MM.1S (cell line): ENCODE measurements around the gene YEATS2.

Source experiments
- DNase-seq: peaks from one replicate; pipeline ENCODE4 v3.0.0-alpha.2; 2015
- H2AFZ ChIP-seq: fragments of 300-600 bp; sonication (generic); 2 replicates; pipeline ENCODE4 v1.6.0; 2016; ENCODE audit warnings: antibody characterized with exemption, low read length
- H3F3A ChIP-seq: fragments of 300-600 bp; sonication (generic); 2 replicates; pipeline ENCODE4 v1.6.1; 2016; ENCODE audit warnings: mild to moderate bottlenecking, antibody characterized with exemption, low read length, moderate library complexity, mixed read lengths; ENCODE audit not compliant: insufficient read depth
- H3K27ac ChIP-seq: fragments of 300-600 bp; sonication (generic); 2 replicates; pipeline ENCODE4 v1.5.1; 2016; ENCODE audit warnings: mild to moderate bottlenecking, low read length
- H3K27me3 ChIP-seq: fragments of 300-600 bp; sonication (generic); replicated peaks from 2 replicates; pipeline ENCODE4 v1.6.0; 2016; ENCODE audit warnings: low read length; ENCODE audit not compliant: insufficient read depth
- H3K36me3 ChIP-seq: fragments of 300-600 bp; sonication (generic); replicated peaks from 2 replicates; pipeline ENCODE4 v1.6.1; 2016; ENCODE audit warnings: mild to moderate bottlenecking, low read length, mixed read lengths; ENCODE audit not compliant: insufficient read depth
- H3K4me1 ChIP-seq: fragments of 300-600 bp; sonication (generic); 2 replicates; pipeline ENCODE4 v1.6.1; 2016; ENCODE audit warnings: low read length, mixed read lengths
- H3K4me2 ChIP-seq: fragments of 300-600 bp; sonication (generic); 2 replicates; pipeline ENCODE4 v1.6.0; 2016; ENCODE audit warnings: low read depth, low read length
- H3K4me3 ChIP-seq: fragments of 300-600 bp; sonication (generic); 2 replicates; pipeline ENCODE4 v1.5.1; 2016; ENCODE audit warnings: low read length, mixed read lengths
- H3K79me2 ChIP-seq: fragments of 300-600 bp; sonication (generic); 2 replicates; pipeline ENCODE4 v1.6.1; 2016; ENCODE audit warnings: mixed run types, low read length, mixed read lengths
- H3K9ac ChIP-seq: fragments of 300-600 bp; sonication (generic); 2 replicates; pipeline ENCODE4 v1.6.1; 2016; ENCODE audit warnings: low read length, mixed read lengths
- H3K9me2 ChIP-seq: fragments of 300-600 bp; sonication (generic); replicated peaks from 2 replicates; pipeline ENCODE4 v1.6.1; 2016; ENCODE audit warnings: mild to moderate bottlenecking, low read length, mixed read lengths; ENCODE audit not compliant: insufficient read depth
- H3K9me3 ChIP-seq: fragments of 300-600 bp; sonication (generic); replicated peaks from 2 replicates; pipeline ENCODE4 v1.6.1; 2016; ENCODE audit warnings: mild to moderate bottlenecking, low read length, mixed read lengths; ENCODE audit not compliant: insufficient read depth
- H4K20me1 ChIP-seq: fragments of 300-600 bp; sonication (generic); 2 replicates; pipeline ENCODE4 v1.6.1; 2016; ENCODE audit warnings: mild to moderate bottlenecking, low read length, moderate library complexity, mixed read lengths; ENCODE audit not compliant: insufficient read depth
- EZH2 ChIP-seq: fragments of 300-600 bp; sonication (generic); optimal IDR thresholded peaks from 2 replicates; pipeline ENCODE3; 2017; ENCODE audit warnings: low read depth, mild to moderate bottlenecking, antibody characterized with exemption, low read length, mixed read lengths
- EZH2phosphoT487 ChIP-seq: fragments of 300-600 bp; sonication (generic); IDR thresholded peaks from 2 replicates; pipeline ENCODE4 v1.6.1; 2018; ENCODE audit warnings: antibody characterized with exemption, low read length
- TF ChIP-seq, protein P1 (sequence below): fragments of 300-600 bp; sonication (generic); IDR thresholded peaks from 2 replicates; pipeline ENCODE4 v1.5.1; 2016; ENCODE audit warnings: antibody characterized with exemption, low read length, mixed read lengths

Gene YEATS2

DNA sequence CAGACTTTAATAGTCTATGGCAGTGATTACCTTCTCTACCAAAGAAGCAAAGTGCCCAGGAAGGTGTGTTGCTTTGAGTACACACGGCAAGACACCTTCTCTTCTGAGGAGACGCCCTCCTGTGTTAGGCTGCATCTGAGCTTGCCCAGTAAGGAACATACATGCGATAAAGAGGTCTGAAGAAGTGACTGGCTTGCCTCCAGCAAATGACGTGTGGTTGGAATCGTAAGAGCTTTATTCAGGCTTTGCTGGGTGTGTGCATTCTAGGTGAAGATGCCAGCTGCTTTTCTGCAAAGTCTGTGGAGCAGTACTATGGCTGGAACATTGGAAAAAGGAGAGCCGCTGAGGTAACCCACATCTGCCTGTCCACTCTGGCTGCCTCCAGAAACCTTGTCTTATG is 105.4 kb downstream of the YEATS2 start:
- Histone ChIP-seq H3K4me1 (peaks cover 27% of the 10 kb centered on the region), H3K4me2 (no peak overlapping the region), H3K9ac (no peak overlapping the region), H4K20me1 (no peaks in the 10 kb centered on the region), H3F3A (peaks cover 14% of the 10 kb centered on the region), H2AFZ (no peak overlapping the region), H3K9me2 (no peaks in the 10 kb centered on the region), H3K79me2 (no peaks in the 10 kb centered on the region), H3K27ac (no peak overlapping the region), H3K9me3 (no peaks in the 10 kb centered on the region), H3K36me3 (peaks cover 21% of the 10 kb centered on the region), H3K4me3 (no peak overlapping the region), H3K27me3 (no peaks in the 10 kb centered on the region)
- TF ChIP-seq EZH2 (no peak), EZH2phosphoT487 (no peak)
- TF ChIP-seq, protein P1, sequence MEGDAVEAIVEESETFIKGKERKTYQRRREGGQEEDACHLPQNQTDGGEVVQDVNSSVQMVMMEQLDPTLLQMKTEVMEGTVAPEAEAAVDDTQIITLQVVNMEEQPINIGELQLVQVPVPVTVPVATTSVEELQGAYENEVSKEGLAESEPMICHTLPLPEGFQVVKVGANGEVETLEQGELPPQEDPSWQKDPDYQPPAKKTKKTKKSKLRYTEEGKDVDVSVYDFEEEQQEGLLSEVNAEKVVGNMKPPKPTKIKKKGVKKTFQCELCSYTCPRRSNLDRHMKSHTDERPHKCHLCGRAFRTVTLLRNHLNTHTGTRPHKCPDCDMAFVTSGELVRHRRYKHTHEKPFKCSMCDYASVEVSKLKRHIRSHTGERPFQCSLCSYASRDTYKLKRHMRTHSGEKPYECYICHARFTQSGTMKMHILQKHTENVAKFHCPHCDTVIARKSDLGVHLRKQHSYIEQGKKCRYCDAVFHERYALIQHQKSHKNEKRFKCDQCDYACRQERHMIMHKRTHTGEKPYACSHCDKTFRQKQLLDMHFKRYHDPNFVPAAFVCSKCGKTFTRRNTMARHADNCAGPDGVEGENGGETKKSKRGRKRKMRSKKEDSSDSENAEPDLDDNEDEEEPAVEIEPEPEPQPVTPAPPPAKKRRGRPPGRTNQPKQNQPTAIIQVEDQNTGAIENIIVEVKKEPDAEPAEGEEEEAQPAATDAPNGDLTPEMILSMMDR, result no peak
- no peak for DNase-seq

DNA sequence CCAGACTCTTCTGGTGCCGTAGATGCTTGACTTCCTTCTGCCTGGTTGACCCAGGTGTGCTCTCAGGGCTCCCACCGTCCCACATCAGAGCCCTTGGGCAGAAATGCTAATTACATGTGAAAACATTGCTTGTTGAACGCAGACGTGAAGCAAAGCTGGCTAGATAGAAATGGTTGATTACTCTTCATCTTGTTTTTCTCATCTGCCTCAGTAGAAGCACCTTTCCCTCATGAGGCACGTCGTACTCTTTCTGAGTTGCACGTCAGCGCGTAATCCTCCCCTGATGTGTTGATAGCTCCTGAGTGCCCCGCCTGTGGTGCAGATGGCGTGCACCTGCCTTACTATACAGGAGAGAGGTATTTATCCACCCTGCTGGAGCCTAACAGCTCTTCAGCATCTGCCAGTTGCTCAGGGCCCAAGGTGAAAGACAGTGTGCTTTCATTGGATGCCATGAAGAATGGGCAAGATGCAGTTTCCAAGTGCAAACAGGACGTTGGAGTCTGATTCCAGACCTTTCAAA is 109.7 kb downstream of the YEATS2 start:
- no peaks in the 10 kb centered on the region for H3K4me1 ChIP-seq
- no peak overlapping the region for H3K4me3 ChIP-seq
- no peaks in the 10 kb centered on the region for H3K27me3 ChIP-seq
- TF ChIP-seq EZH2 (no peak), EZH2phosphoT487 (no peak)
- TF ChIP-seq, protein P1, result no peak
- no peaks in the 10 kb centered on the region for H3K79me2 ChIP-seq
- no peaks in the 10 kb centered on the region for H3K9me2 ChIP-seq
- no peaks in the 10 kb centered on the region for H3K9me3 ChIP-seq
- no peak overlapping the region for H3K9ac ChIP-seq
- no peak overlapping the region for H3K27ac ChIP-seq
- no peaks in the 10 kb centered on the region for H4K20me1 ChIP-seq
- peaks cover 25% of the 10 kb centered on the region for H3K36me3 ChIP-seq
- no peak for DNase-seq
- H3K4me2 ChIP-seq, result no peak overlapping the region
- H3F3A ChIP-seq, result no peaks in the 10 kb centered on the region
- H2AFZ ChIP-seq, result no peak overlapping the region

DNA sequence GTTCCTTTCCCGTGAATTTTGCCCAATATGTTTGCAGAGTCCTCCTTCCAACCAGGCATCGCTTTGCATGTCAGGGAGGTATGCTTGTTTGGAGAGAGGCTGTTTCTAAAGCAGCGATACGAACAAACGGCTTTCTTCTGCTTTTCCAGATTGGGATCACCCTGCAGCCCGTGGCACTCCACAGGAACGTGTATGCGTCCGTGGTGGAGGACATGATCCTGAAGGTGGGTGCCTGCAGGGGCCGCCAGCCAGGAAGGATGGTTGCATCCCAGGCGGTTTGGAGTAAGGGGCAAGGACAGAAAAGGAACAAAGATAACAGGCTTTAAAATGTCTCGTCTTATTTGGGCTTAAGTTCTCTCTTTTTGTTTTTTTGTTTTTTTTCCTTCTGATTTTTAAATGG is 110.3 kb downstream of the YEATS2 start:
- Histone ChIP-seq H4K20me1 (no peaks in the 10 kb centered on the region), H3K4me2 (no peak overlapping the region), H3F3A (no peaks in the 10 kb centered on the region), H3K27ac (no peak overlapping the region), H3K27me3 (no peaks in the 10 kb centered on the region), H3K36me3 (peaks cover 23% of the 10 kb centered on the region), H3K9me3 (no peaks in the 10 kb centered on the region), H2AFZ (no peak overlapping the region), H3K4me3 (no peak overlapping the region), H3K9me2 (no peaks in the 10 kb centered on the region), H3K79me2 (no peaks in the 10 kb centered on the region), H3K9ac (no peak overlapping the region), H3K4me1 (no peaks in the 10 kb centered on the region)
- no peak for TF ChIP-seq EZH2
- TF ChIP-seq EZH2phosphoT487, result no peak
- TF ChIP-seq, protein P1, result no peak
- DNase-seq, result no peak
